Measurements from ENCODE around the gene WDFY3. TPM values are rescaled to one million over a fixed set of nuclear protein-coding genes. Genes with fewer than 3 reads are reported as not detected.

WDFY3 gene
- total RNA-seq, 1 donor from 2014 or later: 55.8 TPM

- Histone ChIP-seq H3K9ac (no peak overlapping the region), H3K4me3 (no peak overlapping the region), H3F3A (ENCODE audit: low read depth) (no peaks in the 10 kb centered on the region), H3K4me1 (no peaks in the 10 kb centered on the region), H4K20me1 (ENCODE audit: low read depth) (peaks cover 4% of the 10 kb centered on the region), H2AFZ (replicated peaks) (no peak overlapping the region), H3K79me2 (ENCODE audit: low read depth) (no peaks in the 10 kb centered on the region), H3K4me2 (no peak overlapping the region), H3K36me3 (peaks cover 10% of the 10 kb centered on the region), H3K27me3 (no peaks in the 10 kb centered on the region), H3K27ac (no peak overlapping the region), H3K9me3 (ENCODE audit: low read depth) (no peaks in the 10 kb centered on the region)
- Mint-ChIP-seq H3K36me3 (peaks cover 23% of the 10 kb centered on the region), H3K27ac (no peak overlapping the region), H3K4me3 (no peak overlapping the region), H3K9me3 (no peaks in the 10 kb centered on the region), H3K27me3 (ENCODE audit: insufficient read depth, low read depth) (no peaks in the 10 kb centered on the region), H3K4me1 (no peaks in the 10 kb centered on the region)
- TF ChIP-seq EZH2 (IDR thresholded peaks at IDR 0.05) (no peak), CTCF (IDR thresholded peaks at IDR 0.05) (no peak), EZH2phosphoT487 (IDR thresholded peaks at IDR 0.05) (no peak)
- DNase-seq (ENCODE audit: low spot score): no peak
Measured at GRCh38 chr4:84803720-84804119, 162.8 kb downstream of the WDFY3 start.

- no peak for DNase-seq (ENCODE audit: low spot score)
- Mint-ChIP-seq H3K9me3 (no peaks in the 10 kb centered on the region), H3K4me3 (no peak overlapping the region), H3K4me1 (no peaks in the 10 kb centered on the region), H3K27me3 (ENCODE audit: insufficient read depth, low read depth) (no peaks in the 10 kb centered on the region), H3K27ac (no peak overlapping the region), H3K36me3 (peaks cover 23% of the 10 kb centered on the region)
- Histone ChIP-seq H3K9ac (no peak overlapping the region), H3K36me3 (peaks cover 9% of the 10 kb centered on the region), H3K27ac (no peak overlapping the region), H3K9me3 (ENCODE audit: low read depth) (no peaks in the 10 kb centered on the region), H3K4me3 (no peak overlapping the region), H4K20me1 (ENCODE audit: low read depth) (peaks cover 4% of the 10 kb centered on the region), H2AFZ (replicated peaks) (no peak overlapping the region), H3K79me2 (ENCODE audit: low read depth) (no peaks in the 10 kb centered on the region), H3K4me1 (no peaks in the 10 kb centered on the region), H3K27me3 (no peaks in the 10 kb centered on the region), H3F3A (ENCODE audit: low read depth) (no peaks in the 10 kb centered on the region), H3K4me2 (no peak overlapping the region)
- TF ChIP-seq EZH2phosphoT487 (IDR thresholded peaks at IDR 0.05) (no peak), CTCF (IDR thresholded peaks at IDR 0.05) (no peak), EZH2 (IDR thresholded peaks at IDR 0.05) (no peak)
Measured at GRCh38 chr4:84803116-84803515, 163.4 kb downstream of the WDFY3 start.

- no peaks in the 10 kb centered on the region for H3K36me3 ChIP-seq
Measured at GRCh38 chr4:84800256-84800655, 166.2 kb downstream of the WDFY3 start.

More at GRCh38 chr4:84800256-84800655, 166.2 kb downstream of the WDFY3 start:
- no peak overlapping the region for H2AFZ ChIP-seq (replicated peaks)
- Mint-ChIP-seq H3K36me3 (peaks cover 31% of the 10 kb centered on the region), H3K9me3 (no peaks in the 10 kb centered on the region), H3K27ac (no peak overlapping the region), H3K27me3 (ENCODE audit: insufficient read depth, low read depth) (no peaks in the 10 kb centered on the region), H3K4me1 (peaks cover 4% of the 10 kb centered on the region), H3K4me3 (no peak overlapping the region)
- no peaks in the 10 kb centered on the region for H3K4me1 ChIP-seq
- TF ChIP-seq EZH2 (IDR thresholded peaks at IDR 0.05): no peak
- TF ChIP-seq CTCF (IDR thresholded peaks at IDR 0.05): no peak
- no peak for TF ChIP-seq EZH2phosphoT487 (IDR thresholded peaks at IDR 0.05)
- H3K4me3 ChIP-seq: no peak overlapping the region
- H3K27me3 ChIP-seq: no peaks in the 10 kb centered on the region
- H4K20me1 ChIP-seq (ENCODE audit: low read depth): no peaks in the 10 kb centered on the region
- no peaks in the 10 kb centered on the region for H3K9me3 ChIP-seq (ENCODE audit: low read depth)
- no peaks in the 10 kb centered on the region for H3F3A ChIP-seq (ENCODE audit: low read depth)
- H3K9ac ChIP-seq: no peak overlapping the region
- no peaks in the 10 kb centered on the region for H3K79me2 ChIP-seq (ENCODE audit: low read depth)
- DNase-seq (ENCODE audit: low spot score): no peak
- no peak overlapping the region for H3K27ac ChIP-seq
- no peak overlapping the region for H3K4me2 ChIP-seq
